Renal cortical epithelial cell (primary cell): ENCODE measurements around the gene DUSP28. TPM values are rescaled to one million over a fixed set of nuclear protein-coding genes. Genes with fewer than 3 reads are reported as not detected.
"Not testable (repeated sequence)": the region's sequence is repeated elsewhere in the genome, so short reads cannot be mapped to it uniquely, and the experiment has no call there.

ENCODE experiments used
- DNase-seq: peaks from one replicate; pipeline ENCODE4 v3.0.0-alpha.2; 2011; ENCODE audit warnings: low read depth
- total RNA-seq: library from RNA; depleted of rRNA; stranded (reverse); fragments of >200 nt; gene quantifications from 2 replicates; pipeline ENCODE4 v1.2.3, GENCODE V29; 2014

The DUSP28 gene
- total RNA-seq, 1 donor from 2014 or later, result 3.1 TPM

DNA sequence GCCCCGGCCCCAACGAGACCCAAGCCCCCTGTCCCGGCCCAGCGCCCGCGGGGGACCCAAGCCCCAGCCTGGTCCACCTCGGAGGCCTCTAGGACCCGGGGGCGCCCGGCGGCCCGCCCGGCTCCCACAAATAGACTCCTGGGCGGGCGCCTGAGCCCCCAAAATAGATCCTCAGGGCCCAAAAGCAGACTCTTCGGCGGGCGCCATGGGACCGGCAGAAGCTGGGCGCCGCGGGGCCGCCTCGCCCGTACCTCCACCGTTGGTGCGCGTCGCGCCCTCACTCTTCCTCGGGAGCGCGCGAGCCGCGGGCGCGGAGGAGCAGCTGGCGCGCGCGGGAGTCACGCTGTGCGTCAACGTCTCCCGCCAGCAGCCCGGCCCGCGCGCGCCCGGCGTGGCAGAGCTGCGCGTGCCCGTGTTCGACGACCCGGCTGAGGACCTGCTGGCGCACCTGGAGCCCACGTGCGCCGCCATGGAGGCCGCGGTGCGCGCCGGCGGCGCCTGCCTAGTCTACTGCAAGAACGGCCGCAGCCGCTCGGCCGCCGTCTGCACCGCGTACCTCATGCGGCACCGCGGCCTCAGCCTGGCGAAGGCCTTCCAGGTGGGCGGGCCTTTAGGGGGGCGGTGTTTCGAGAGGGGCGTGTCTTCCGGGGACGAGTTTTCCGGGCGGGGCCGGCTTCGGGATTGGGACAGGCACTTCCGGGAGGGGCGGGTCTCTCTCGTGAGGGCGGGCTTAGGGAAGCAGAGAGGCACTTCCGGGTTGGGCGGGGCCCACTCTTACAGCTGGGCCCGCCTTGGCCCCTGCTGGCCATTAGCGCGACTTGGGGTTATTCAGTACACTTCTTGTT is 545 bp downstream of the DUSP28 start:
- peak; percentile 88 for DNase-seq

DNA sequence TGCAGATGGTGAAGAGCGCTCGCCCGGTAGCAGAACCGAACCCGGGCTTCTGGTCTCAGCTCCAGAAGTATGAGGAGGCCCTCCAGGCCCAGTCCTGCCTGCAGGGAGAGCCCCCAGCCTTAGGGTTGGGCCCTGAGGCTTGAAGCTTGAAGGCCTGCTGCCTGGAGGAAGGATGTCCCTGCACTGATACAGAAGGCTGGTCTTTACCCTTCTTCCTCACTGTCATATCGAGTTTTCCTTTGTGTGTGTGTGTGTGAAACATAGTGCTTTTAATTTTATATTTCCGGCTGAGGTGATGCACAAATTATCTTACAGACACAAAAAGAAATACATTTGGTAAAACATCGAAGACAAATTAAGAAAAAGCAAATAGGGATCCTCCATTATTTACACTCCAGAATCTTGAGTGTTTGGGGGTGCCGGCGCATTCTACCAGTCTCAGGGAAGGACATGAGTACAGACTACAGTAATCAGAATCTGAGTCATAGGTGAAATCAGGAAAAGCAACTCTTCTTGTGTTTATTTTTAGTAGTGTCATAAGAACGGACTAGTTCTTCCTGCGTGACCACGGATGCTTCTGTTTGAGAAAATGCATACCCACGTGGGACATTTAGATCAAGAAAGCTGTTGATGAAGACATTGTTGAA is 1.3 kb downstream of the DUSP28 start:
- peak; percentile 54 for DNase-seq

DNA sequence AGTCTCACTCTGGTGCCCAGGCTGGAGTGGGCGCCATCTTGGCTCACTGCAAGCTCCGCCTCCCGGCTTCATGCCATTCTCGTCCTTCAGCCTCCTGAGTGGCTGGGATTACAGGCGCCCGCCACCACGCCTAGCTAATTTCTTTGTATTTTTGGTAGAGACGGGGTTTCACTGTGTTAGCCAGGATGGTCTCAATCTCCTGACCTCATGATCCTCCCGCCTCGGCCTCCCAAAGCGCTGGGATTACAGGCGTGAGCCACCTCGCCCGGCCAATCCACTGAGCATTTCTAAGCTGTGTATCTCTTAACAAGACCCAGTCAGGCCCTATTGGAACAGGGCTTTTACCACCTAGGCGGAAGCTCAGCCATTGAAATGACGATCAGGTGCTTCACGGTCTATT is 3.1 kb downstream of the DUSP28 start:
- not testable (repeated sequence) for DNase-seq

DNA sequence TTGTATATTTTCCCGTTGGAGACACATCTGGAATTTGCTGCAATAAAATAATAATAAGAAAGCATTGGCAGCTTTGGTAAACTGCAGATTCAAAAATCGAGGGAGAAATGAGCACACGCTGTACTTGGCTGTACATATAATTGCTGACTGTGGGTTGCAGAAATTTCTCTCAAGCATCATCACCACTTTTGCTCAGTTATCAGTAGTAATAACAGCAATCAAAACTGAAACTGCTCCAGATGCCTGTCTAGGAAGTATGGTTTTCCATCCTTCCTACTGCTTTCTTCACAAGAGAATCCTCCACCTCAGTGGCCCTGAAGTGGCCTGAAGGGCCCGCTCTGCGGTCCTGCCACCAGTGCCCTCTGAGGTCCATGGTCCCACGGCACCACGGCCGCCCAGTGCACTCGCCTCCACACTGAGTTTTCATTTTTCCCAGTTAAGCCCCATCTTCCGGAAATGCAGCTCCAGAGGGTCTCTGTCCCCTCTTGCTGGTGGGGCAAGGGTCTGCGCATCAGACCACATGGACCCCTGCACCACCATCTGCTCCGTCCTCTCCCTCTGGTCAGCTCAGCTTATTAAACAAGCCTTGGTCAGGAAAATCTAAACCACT is 3.9 kb downstream of the DUSP28 start:
- DNase-seq, result no peak

DNA sequence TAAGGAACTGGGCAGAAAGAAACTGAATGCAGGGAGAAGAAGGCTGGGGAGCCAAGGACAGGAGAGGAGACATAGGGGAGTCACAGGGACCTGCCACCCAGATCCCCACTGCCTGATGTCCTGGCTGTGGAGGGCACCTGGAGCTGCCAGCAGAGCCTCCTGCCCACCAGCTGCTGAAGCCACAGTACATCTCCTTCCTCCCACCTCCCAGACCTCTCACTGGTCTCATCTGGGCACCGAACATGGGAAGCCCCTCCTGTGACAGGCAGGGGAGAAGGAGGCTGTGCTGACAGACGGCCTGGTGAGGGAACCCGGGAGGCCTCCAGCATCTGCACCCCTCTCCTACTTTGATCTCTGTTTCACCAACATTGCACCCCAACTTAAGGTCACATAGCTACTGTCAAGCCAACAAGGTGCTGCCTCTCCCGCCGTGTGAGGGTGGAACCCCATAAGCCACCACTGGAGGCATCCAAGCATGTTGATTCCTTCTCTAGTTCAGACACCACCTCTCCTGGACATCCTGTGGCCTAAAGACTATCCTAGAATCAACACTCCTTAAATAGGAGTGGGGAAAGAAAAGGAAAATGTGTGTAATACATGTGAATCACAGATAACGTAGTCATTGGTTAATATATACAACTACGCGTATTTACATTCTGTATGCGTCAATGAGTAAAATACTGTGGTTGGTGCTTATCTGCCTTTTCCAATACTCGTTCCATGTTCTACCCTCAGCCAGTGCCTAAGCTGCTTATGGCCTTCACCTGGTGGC is 4.6 kb downstream of the DUSP28 start:
- no peak for DNase-seq

DNA sequence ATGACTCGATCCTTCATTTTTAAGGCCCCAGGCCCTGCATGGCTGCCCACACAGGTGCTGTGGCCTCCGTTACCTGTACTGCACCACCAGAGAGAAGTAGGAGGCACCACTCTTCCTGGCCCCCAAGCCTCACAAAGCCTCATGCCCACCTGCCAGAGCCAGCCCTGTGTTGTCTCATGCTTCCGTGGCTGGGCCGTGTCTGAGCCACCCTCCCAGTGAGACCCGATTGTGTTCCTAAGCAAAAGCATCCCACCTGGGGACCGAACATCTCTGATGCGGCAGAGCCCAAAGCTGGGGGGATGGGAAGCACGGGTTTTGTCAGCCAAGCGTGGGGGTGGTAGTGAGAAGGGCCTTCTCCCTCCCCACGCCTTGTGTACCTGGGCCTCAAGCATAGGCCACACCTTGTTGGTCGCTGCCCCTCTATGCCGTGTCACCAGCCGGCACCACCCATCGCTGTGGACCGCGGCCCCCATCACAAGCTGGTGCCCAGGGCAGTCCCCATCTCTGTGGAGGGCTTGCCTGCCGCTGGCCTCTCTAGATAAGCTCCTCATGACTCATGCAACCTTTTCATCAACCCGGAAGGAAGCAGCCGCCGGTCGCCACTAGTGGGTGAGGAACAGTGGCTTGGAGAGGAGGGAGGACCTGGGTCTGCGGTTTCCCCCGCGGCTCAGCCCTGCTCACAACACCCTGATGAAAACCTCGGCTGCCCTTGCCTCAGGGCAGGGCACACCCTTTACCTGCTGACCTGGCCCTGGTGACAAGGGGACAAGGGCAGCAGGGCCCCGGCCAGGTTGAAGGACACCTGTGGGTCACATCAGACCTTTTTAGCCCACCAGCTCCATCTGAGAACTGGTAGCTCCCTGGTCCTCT is 5.4 kb downstream of the DUSP28 start:
- peak; percentile 71 for DNase-seq

DNA sequence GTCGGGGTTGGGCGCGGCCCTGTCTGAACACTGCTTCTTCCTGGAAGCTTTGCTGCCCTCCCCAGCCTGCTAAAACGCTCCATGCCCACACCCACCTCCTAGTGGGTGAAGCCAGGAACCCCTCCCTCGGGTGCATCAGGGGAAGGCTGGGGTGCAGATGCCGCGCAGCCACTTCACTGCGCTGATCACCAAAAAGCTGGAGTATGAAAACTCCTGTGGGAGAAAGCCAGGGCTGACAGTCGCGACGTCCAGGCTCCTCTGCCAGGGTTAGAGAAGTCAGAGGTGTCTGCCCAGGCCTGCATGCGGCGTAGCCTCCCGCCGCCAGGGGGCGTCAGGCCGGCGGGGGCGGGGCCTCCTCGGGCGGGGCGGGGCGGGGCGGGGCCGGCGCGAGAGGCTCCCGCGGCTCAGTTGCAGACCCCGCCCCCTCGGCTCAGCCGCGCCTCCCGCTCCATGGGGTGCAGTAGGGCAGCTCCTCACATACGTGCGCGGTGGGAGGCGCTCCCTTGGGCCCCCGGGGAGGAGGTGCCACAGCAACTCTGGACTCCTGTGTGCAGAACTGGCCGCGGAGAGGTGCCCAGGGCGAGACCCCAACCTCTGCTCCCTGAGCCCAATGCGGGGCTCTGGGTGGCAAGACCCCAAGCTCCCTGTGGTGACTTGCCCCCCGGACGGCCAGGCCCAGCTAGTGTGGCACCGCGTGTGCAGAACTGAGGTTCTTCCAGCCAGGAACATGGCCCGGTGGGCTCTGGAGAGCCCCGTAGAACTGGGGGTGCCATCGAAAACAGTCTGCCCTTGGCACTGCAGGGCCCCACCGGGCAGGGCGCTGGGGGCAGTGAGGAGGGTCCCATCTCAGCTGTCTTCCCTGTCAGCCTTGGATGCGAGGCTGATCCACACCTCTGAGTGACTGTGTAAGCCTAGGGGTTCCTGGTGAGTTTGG is 6.3 kb downstream of the DUSP28 start:
- DNase-seq, result peak; percentile 59

DNA sequence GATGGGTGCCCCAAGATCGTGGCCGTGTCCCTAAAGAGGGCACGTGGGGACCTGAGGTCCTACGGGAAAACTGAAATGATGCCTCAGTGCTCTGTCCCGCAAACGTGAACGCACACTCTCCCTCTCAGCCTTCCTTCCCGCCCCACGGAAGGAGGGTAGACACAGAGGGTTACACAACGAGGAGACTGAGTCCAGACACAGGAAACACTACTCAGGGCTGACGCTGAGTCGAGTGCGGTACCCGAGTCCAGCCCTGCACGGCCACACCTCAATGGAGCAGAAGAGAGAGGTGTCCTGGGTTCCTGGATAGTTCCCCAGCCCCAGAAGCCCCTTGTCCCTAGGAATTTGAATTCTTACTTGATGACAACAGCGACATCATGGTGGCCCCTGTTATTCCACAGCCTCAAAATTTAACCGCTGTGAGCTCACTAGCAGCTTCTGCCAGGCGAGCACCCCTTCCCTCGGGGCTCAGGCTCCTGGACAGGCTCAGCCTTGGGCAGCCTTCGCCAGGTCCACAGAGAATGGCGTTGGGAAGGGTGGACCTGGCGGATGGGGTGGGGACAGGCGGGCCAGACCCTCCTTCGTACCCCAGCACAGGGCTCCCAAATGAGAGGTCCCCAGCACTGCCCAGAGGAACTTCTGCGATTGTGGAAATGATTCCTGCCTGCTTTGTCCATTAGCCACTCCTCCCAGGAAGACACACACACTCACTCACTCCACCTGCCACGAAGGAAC is 7.1 kb downstream of the DUSP28 start:
- DNase-seq, result no peak

DNA sequence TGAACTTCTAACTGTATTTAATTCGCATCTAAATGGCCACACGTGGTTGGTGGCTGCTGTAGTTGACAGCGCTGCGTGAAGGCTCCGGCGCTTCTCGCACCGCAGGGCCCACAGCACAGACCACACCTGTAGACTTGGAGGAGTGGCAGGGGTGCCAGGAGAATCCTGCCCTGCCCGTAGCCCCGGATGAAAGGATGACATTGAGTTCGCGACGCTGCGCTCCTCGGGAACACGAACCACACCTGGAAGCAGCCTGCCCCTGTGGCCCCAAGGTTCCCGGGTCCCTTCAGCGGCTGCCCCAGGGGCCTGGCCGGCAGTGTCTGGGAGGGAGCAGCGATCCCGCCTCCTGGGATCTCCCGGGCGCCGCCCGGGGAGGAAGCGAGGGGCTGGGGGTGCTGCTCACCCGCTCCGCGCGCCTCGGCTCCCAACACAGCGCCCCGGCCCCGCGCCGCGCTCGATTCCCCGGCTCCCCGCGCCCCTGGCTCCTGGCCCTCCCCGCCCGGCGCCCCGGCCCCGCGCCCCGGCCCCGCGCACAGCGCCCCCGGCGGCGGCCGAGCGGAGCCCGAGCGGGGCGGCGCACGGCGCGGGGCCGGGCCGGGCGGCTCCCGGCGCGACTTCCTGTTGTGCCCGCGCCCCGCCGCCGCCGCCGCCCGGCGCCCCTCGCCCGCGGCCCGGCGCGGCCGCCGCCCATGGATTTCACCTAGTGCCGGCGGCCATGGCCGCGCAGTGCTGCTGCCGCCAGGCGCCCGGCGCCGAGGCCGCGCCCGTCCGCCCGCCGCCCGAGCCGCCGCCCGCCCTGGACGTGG is 7.9 kb downstream of the DUSP28 start, which contains the start of gene RNPEPL1:
TSS of gene RNPEPL1 (plus strand) at position 613 of the 806 bp plus-strand sequence. CDS start at position 716, 103 bp downstream.
- DNase-seq, result no peak

DNA sequence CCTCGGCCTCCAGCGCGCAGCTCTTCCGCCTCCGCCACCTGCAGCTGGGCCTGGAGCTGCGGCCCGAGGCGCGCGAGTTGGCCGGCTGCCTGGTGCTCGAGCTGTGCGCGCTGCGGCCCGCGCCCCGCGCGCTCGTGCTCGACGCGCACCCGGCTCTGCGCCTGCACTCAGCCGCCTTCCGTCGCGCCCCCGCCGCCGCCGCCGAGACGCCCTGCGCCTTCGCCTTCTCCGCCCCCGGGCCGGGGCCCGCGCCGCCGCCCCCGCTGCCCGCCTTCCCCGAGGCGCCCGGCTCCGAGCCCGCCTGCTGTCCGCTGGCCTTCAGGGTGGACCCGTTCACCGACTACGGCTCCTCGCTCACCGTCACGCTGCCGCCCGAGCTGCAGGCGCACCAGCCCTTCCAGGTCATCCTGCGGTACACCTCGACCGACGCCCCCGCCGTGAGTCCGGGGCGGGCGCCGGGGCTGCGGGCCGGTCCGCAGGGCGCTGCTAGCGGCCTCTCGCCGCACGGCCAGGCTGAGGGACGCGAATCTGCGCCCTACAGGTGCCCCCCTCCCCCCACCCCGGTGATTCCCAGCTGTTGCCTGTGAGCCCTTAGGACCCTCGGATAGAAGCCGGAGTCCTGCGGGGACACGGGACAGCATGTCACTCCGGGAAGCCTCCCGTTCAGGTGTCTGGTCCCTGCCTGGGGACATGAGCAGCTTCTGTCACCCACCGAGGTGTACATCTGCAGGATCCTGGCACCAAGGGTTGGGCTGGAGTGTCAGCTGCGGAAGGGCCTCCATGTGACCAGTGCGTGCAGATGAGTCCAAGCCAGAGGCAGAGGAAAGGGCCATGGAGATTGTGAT is 8.7 kb downstream of the DUSP28 start:
- DNase-seq, result no peak

DNA sequence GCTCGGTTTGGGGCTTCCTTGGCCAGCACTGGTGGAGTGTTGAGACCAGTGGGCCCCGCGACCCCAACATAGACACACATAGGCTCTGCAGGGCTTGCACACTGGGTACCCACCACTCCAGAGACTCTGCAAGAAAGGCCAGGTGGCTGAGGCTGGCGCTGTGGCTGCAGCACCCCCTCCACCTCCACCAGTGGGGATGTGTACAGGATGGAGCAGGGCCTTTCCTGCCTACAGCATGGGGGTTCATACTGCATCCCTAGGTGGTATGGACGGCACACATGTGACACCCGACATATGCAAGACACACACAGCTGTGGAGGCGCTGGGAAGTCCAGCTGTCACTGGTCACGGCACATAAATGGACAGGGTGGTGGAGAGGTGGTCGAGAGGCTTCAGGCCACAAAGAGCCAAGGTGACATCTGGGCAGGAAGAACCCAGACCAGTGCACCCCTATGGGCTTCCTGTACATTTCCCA is 9.4 kb downstream of the DUSP28 start:
- no peak for DNase-seq

DNA sequence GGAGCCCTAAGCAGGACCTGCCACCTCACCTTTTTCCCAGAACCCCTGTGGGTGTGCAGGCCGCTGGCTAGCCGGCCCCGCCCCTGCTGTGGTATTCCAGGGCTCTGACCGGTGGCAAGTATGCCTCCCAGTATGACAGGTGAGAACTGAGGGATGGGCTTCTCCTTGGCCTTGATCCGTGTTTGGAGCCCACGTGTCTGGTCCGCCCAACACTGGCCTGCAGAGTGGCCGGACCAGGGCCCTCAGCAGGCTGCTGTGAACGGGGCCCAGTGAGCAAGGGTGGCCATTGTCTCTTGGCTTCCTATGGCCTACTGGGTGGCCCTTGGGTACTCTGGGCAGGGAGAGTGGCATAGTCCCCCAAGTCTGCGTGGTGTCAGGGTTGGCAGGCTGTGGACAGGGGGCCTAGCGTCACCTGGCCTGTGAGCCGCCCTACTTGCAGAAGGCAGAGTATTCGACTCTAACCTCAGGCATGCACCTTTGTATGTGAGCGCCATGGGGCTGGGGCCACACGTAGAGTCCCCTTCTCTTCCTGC is 9.9 kb downstream of the DUSP28 start:
- no peak for DNase-seq

DNA sequence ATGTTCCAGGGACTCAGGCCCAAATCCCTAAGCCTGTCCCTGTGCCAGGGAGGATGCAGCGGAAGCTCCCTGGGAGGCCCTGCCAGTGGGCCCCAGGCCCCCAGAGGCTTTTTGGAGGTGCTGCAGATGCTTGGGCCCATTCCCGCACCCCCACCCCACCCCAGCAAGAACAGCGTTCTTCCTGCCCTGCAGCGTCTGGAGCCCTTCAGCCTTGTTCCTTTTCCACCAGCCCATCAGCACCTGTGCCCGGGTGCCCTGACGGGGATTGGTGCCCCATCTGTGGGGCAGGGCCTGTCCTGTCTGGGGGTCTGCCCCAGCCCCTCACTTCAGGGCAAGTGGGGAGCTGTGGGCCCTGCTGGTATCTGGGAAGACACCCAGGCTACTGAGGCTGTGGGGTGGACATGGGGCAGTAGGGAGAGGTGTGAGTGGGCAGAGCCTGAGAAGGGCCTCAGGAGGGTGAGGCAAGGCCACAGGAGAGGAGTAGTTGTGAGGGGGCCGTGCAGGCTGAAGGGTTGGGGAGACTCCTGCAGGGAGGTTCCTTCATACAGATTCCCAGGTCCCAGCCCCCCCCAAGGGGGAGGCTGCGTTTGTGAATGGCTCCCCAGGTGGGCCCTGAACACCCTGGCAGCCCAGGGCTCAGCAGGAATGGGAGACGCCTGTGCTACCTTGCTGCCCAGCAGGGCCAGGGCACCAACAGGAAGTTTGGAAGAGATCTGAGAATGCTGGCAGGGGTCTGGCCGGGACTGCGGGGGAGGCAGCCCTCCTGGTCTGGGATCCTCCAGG is 10.6 kb downstream of the DUSP28 start:
- DNase-seq, result no peak

DNA sequence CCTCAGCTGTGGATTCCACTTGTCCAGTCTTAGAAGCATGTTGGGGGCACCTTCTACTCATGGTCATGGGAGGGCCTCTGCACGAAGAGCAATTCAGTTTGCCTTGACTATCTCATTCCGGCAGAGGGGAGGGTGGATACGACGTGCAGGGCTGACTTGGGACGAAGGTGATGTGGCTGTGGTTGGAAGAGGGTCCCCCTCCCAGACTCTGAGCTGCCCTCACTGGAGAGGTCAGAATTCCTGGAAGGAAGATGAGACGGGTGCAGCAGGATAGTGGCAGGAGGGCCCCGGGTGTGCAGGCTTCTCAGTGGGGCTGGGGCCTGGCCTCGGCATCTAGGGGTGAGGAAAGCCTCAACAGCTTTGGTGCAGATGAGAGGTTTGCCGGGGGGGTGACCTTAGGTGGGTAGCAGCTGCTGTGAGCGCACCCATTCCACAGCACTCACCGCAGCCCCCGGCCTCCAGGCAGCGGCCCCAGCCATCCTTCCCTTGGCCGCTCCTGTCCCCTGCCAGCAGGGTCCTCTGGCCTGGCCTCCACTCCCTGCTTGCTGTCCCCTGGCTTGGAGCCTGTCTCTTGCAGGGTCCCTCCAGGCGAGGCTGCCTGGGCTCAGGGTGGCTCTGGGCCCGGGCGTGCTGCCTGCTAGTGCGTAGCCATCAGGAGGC is 11.3 kb downstream of the DUSP28 start:
- no peak for DNase-seq
